GM12891 (cell line): ENCODE data around the gene STXBP5.

Experiments
- DNase-seq: peaks from one replicate; pipeline ENCODE4 v3.0.0; 2011; ENCODE audit warnings: low spot score; ENCODE audit not compliant: insufficient read length
- FAIRE-seq: peaks from 2 replicates; lab custom pipeline; 2011; peaks lifted over from hg19 to GRCh38; lab: Jason Lieb, UNC
- PAX5 ChIP-seq: IDR thresholded peaks from 2 replicates; pipeline ENCODE4 v1.6.1; 2011; ENCODE audit warnings: low read length, moderate library complexity, mild to moderate bottlenecking; ENCODE audit not compliant: insufficient read depth, severe bottlenecking
- POLR2A ChIP-seq: IDR thresholded peaks from 2 replicates; pipeline ENCODE4 v1.6.1; 2011; ENCODE audit warnings: low read depth, low read length, control low read depth
- POLR2AphosphoS5 ChIP-seq: IDR thresholded peaks from 2 replicates; pipeline ENCODE4 v1.6.1; 2011; ENCODE audit warnings: low read depth, low read length, control low read depth
- POU2F2 ChIP-seq: IDR thresholded peaks from 2 replicates; pipeline ENCODE4 v1.6.1; 2011; ENCODE audit warnings: low read depth, mild to moderate bottlenecking, control low read depth, low read length, moderate library complexity
- SPI1 ChIP-seq: IDR thresholded peaks from 2 replicates; pipeline ENCODE4 v1.6.1; 2011; ENCODE audit warnings: low read depth, low read length, control low read depth
- TAF1 ChIP-seq: IDR thresholded peaks from 2 replicates; pipeline ENCODE4 v1.6.1; 2011; ENCODE audit warnings: low read depth, low read length, control low read depth

The STXBP5 gene

DNA sequence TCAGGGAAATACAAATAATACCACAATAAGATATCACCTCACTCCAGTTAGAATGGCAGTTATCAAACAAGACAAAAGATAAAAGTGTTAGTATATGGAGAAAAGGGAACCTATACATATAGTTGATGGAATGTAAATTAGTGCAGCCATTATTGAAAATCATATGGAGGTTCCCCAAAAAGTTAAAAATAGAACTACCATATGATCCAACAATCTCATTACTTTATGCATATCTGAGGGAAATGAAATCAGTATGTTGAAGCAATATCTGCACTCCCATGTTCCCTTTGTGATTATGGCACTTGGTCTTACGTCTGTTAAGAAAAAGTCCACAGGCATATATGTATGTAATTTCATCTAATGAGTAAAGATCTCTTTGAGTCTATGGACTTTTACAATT lies 96.9 kb downstream of the STXBP5 start:
- TF ChIP-seq POLR2A (no peak), POLR2AphosphoS5 (no peak), SPI1 (no peak), PAX5 (no peak)
- no peak for FAIRE-seq

DNA sequence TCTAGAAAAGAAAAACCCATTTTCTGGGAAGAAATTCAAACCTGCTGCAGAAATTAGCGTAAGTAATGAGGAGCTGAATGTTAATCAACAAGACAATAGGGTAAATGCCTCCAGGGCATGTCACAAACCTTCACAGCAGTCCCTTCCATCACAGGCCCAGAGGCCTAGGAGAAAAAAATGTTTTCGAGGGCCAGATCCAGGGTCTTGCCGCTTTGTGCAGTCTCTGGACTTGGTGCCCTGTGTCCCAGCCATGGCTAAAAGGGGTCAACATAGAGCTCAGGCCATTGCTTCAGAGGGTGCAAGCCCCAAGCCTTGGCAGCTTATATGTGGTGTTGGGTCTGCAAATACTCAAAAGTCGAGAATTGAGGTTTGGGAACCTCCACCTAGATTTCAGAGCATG lies 99.8 kb downstream of the STXBP5 start:
- TF ChIP-seq POLR2AphosphoS5 (no peak), TAF1 (no peak), PAX5 (no peak), SPI1 (no peak), POLR2A (no peak), POU2F2 (no peak)
- FAIRE-seq = no peak

More for the DNA sequence above, 96.9 kb downstream of the STXBP5 start:
- no peak for DNase-seq

DNA sequence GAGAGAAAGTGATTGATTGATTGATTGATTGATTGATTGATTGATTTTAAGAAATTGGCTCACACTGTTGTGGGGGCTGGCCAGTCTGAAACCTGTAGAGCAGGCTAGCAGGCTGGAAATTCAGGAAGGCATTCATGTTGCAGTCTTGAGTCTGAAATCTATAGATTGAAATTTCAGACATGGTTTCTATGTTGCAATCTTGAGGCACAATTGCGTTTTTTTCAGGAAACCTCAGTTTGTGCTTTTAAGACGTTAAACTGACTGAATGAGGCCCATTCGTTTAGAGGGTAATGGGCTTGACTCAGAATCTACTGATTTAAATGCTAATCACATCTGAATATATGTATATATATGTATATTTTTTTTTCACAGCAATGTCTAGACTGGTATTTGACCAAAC lies 106.3 kb downstream of the STXBP5 start:
- TF ChIP-seq SPI1 = no peak
- TF ChIP-seq PAX5 = no peak
- TF ChIP-seq POU2F2 = no peak
- no peak for TF ChIP-seq POLR2AphosphoS5
- no peak for TF ChIP-seq TAF1
- TF ChIP-seq POLR2A = no peak
- DNase-seq (no peak), FAIRE-seq (no peak)

More for the DNA sequence above, 99.8 kb downstream of the STXBP5 start:
- DNase-seq = no peak

DNA sequence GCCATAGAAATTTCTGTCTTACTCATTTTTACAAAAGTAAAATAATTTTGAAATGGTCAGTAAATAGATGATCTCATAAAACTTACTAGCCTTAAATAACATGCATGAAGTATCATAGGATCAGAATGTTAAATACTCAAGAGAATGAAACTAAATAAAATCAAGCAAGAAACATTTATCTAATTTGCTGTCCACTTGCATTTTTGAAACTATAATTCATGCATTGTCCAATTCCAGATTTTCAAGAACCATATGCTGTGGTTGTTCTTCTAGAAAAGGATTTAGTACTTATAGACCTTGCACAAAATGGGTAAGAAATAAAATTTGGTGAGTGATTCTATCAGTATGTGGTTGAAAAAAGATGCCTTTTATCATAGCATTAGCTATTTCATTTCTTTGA lies 107.0 kb downstream of the STXBP5 start:
- no peak for TF ChIP-seq SPI1
- no peak for TF ChIP-seq POLR2AphosphoS5
- DNase-seq = no peak
- no peak for FAIRE-seq

DNA sequence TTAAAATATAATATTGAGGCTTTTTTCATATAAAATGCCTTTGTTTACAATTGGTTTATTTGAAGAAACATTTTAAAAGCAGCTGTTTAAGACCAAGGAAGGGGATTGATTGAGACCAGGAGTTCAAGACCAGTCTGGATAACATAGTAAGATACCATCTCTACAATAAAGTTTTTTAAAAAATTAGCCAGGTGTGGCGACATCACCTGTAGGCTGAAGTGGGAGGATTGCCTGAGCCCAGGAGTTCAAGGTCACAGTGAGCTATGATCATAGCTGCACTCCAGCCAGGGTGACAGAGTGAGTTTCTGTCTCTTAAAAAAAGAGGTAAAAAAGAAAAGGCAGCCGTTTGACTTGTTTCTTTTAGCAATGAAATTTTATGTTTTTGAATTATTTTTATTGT lies 117.0 kb downstream of the STXBP5 start:
- FAIRE-seq (no peak), DNase-seq (no peak)
- TF ChIP-seq POU2F2 (no peak), SPI1 (no peak), POLR2AphosphoS5 (no peak), PAX5 (no peak), TAF1 (no peak), POLR2A (no peak)

DNA sequence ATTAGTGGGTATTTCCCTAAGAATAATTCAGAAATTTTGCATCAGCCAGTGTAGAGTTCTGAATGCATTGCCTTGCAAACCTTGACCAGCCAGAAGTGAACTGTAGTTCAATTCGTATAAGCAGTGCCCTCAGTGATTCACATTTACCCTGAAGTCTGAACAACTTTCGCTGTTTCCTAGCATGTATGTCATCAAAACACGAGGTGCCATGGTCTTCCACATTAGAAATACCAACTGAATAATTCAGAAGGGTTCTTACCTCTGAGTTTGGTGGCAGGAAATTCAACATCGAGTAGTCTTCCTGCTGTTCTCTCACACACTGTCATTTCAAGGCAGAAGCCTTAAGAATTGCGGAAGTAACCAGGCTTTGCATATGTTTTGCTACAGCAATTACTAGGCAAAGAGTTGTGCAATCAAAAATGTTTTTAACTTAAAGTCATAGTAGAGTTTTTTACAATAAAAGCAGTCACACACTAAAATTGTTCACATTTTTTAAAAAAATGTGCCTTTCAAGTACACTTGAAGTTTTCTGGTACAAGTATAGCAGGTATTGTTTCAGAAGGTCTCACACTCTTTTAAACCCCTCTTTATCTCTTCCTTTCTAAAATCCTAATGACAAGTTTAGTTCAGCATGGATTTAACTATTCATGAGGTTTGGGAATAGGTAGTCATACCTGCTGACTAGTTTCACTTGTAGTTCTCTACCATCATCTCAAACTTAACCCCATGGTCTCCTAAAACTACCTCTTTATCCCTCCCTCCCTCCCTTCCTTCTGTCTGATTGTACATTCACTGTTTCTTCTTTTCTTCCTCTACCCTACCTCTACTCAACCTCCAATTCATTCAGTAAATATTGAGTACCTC lies 118.3 kb downstream of the STXBP5 start:
- peak; percentile 75 for TF ChIP-seq POU2F2
- TF ChIP-seq TAF1 = no peak; the same call in 1 of the 2 replicates
- no peak for TF ChIP-seq PAX5
- TF ChIP-seq POLR2A = peak; percentile 74; the same call in 1 of the 2 replicates
- TF ChIP-seq POLR2AphosphoS5 = peak; percentile 60; the same call in 1 of the 2 replicates
- peak; percentile 15; the same call in 1 of the 2 replicates for TF ChIP-seq SPI1
- FAIRE-seq (peak; percentile 72), DNase-seq (peak; percentile 3)

DNA sequence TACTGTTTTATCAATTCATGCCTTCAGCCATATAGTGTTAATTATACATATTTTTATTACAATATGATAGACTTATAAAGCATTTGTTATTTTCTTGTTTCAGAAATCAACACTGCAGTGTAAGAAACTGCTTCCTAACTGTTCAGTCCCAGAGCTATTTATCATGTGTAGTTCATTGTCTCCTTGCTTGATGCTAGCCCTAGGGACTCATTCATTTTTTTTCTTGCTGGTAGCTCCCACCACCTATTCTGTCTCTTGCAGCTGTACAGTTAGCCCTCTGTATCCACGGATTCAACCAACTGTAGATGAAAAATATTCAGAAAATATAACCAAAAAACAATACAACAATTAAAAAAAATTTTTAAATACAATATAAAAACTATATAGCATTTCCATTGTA lies 121.3 kb downstream of the STXBP5 start:
- DNase-seq = no peak
- TF ChIP-seq SPI1 (no peak), POLR2A (no peak), PAX5 (no peak), POU2F2 (no peak)
- FAIRE-seq = no peak

DNA sequence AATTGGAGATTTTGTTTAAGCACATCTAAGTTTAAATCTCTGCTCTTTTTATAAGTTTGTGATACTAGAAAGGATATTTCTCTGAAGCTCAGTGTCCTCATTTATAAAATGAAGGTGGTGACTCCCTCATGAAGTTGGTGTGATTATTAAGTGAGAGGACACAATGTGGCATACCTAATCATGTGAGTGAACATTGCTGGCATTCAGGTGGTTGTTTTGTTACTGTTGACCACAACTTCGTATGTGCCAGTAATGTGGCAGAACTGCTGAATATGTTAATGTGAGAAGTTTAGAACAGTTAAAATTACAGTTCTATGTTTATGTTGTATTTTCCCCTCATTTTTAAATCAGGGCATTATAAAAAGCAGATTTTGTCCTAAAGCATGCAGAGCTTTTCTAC lies 127.2 kb downstream of the STXBP5 start:
- no peak for DNase-seq
- no peak for FAIRE-seq
- TF ChIP-seq PAX5 (no peak), POU2F2 (no peak), POLR2A (no peak), SPI1 (no peak), TAF1 (no peak), POLR2AphosphoS5 (no peak)

DNA sequence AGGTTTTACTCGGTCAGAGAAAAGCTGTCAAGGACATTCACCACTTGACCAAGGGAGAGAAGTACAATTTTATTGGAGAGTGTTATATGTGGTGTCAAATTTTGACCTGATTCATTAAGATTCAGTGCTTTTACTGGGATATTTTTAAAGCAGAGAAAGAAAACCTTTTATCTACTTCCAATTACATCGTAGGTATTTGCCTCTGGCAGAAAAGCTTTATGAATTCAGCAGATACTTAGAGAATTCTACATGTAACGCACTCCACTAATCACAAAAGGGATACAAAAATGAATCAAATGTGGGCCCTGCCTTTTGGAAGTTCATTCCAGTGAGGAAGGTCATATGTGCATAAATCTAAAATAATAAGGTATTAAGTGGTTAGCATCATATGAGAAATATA lies 133.7 kb downstream of the STXBP5 start:
- FAIRE-seq (no peak), DNase-seq (no peak)
- TF ChIP-seq POLR2AphosphoS5 (no peak), TAF1 (no peak), PAX5 (no peak)

DNA sequence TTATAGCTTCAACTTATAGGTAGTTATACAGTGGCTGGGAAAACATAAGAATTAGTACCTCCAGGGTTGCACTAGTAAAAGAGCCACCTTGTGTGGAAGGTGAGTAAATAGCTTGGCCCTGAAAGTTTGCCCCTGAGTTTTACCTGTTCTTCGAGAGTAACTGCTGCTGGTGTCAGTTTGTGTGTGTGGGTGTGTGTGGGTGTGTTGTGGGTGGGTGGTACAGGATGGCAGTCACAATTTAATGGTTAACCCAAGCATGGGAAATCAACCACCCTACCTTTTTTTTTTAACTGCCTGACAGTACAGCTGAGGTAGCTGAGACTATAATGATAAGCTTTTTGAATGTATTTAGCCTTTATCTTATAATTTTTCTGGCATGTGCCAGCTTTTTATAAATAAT lies 137.3 kb downstream of the STXBP5 start:
- DNase-seq (no peak), FAIRE-seq (no peak)

More for the DNA sequence above, 137.3 kb downstream of the STXBP5 start:
- no peak for TF ChIP-seq POLR2A
- no peak for TF ChIP-seq POLR2AphosphoS5
- no peak for TF ChIP-seq PAX5
- no peak for TF ChIP-seq SPI1
- no peak for TF ChIP-seq TAF1
- TF ChIP-seq POU2F2 = no peak
